ENCODE data around the gene DNAJB1. TPM values are rescaled to one million over a fixed set of nuclear protein-coding genes. Genes with fewer than 3 reads are reported as not detected.

DNAJB1 gene
- total and polyA plus RNA-seq, 2 of the 13 experiments (the other 11 are each of a cell fraction or from before 2014, with no cell fraction given): 87.5 to 97.3 TPM

DNA sequence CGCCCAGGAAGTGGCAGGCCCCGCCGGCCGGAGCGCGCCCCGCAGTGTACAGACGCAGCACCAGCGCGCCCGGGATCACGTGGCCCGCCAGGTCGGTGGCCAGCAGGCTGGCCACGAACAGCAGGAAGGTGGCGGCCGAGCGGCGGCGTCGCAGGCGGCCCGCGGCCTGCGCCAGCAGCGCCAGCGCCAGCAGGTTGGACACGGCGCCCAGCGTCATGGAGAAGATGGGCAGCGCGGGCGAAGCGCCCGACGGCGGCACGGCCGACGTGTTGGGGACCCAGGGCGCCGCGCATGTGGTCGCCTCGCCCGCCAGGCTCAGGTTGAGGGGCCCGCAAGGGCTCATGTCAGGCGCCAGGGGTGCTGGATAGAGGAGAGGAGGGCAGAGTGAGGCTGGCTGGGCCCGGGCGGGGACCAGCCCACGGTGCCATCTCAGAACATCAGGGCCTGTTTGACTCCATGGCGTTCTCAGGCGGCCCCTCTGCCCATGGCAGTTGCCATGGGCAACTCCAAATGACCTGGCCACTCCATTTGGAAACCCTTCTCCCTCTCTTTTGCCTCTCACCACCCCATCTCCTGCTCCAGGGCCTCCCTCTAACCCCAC, 44.1 kb downstream of the DNAJB1 start (continued):
- TF ChIP-seq POLR2AphosphoS2 (IDR thresholded peaks at IDR 0.05; ENCODE audit: low read depth, low read length) (no peak), ZNF891 (CRISPR knock-in tag; IDR thresholded peaks at IDR 0.05) (no peak)

DNA sequence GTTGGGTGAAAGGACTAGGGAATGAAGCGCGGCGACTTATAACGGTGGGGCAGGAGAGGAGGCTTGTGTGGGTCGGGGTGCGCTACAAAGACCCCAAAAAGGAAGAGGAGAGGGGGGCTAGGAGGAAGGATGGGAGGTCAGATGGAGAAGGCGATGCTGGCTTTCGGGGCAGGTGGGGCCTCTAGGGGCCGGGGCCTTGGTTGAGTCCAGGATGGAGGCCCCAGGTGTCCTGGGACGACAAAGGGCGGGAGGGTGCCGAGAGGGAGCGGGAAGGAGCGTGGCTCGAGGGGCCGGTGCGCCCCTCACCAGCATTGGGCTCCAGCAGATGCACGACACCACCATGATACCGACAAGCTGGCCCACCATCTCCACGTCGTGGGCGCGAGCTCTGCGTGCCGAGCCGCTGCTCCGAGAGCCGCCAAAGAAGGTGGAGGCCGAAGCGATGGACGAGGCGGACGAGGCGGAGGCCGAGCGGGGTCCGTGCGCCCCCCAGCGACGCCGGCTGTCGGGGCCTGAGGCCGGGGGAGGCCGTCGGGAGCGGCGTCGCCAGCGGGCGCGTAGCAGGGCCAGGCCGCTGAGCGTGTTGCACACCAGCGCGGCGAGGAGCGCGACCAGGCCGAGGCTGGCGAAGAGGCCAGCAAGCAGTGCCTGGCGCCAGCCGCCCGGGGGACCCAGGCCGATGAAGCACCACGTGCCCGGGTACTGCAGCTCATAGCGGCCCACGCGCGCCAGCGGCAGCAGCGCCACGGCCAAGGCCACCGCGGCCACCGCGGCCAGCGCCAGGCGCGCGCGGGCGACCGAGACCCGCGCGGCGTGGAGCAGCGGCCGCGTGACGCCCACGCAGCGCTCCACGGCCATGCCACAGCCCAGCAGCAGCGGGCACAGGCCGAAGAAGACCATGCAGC, 44.9 kb downstream of the DNAJB1 start:
- no peaks in the 10 kb centered on the region for H3K79me2 ChIP-seq (ENCODE audit: insufficient read depth, low read length)
- H3K27me3 ChIP-seq (ENCODE audit: control insufficient read depth in 1 of 2, insufficient read depth in 2 of 2, low read length in 2 of 2): no peaks in the 10 kb centered on the region; a peak in 1 of 5 replicates
- H3K9ac ChIP-seq (ENCODE audit: insufficient read depth, low read depth, low read length): no peak overlapping the region
- no peaks in the 10 kb centered on the region for H3K9me3 ChIP-seq (ENCODE audit: low read length)
- ATAC-seq (no peak), DNase-seq (ENCODE audit: low spot score) (no peak), FAIRE-seq (no peak)
- H3K27ac ChIP-seq (ENCODE audit: extremely low read length, insufficient read depth, low read length): no peak overlapping the region
- H2AFZ ChIP-seq (ENCODE audit: low read length): no peak overlapping the region
- in situ Hi-C loops (cut with HindIII; ENCODE audit: extremely low pct_ligation_motif_present, low pct_unique_long_range_greater_than_20kb) (no loop called here), intact Hi-C loops (cut with micrococcal nuclease; ENCODE audit: unreplicated experiment) (no loop called here)
- BruUV-seq (replicated peaks): no TSS peak
- H4K20me1 ChIP-seq (ENCODE audit: insufficient read depth, low read length): no peaks in the 10 kb centered on the region
- TF ChIP-seq FOXA3 (CRISPR knock-in tag; IDR thresholded peaks at IDR 0.05) (no peak), TAF15 (IDR thresholded peaks at IDR 0.05; ENCODE audit: low read depth, low read length, poor library complexity, severe bottlenecking) (no peak), FOXK2 (IDR thresholded peaks at IDR 0.05) (no peak), GATA4 (IDR thresholded peaks at IDR 0.05; ENCODE audit: borderline replicate concordance, low read depth) (no peak), ATF7-NPFF (CRISPR knock-in tag; IDR thresholded peaks at IDR 0.05; ENCODE audit: low read depth) (no peak), MTA3 (CRISPR knock-in tag; IDR thresholded peaks at IDR 0.05) (no peak), ZNF792 (CRISPR knock-in tag; IDR thresholded peaks at IDR 0.05) (no peak), SMAD9 (CRISPR knock-in tag; IDR thresholded peaks at IDR 0.05) (no peak), NCOA2 (CRISPR knock-in tag; IDR thresholded peaks at IDR 0.05) (no peak), GZF1 (CRISPR knock-in tag; IDR thresholded peaks at IDR 0.05) (no peak), ZNF180 (CRISPR knock-in tag; IDR thresholded peaks at IDR 0.05; ENCODE audit: borderline replicate concordance, low read depth) (no peak)
- peaks cover 1 to 2% of the 10 kb centered on the region in 2 experiments; a peak in 3 of 5 replicates for H3K36me3 ChIP-seq (replicated peaks in 1 of 2; ENCODE audit: control insufficient read depth in 1 of 2, insufficient read depth in 2 of 2, low read length in 2 of 2)
- ChIA-PET CTCF (ENCODE audit: low intra/inter-chr PET ratio, low total read pairs) (no interaction called here), POLR2A (interaction anchor here (1.0 kb wide), 1 partner anchor 45 kb away, joined by 3 read pairs; the partner anchor contains the start of gene DNAJB1)
- no peak overlapping the region for H3K4me3 ChIP-seq (replicated peaks in 1 of 3; ENCODE audit: insufficient read depth in 1 of 3, low read depth in 2 of 3, low read length in 3 of 3)
- H3K4me2 ChIP-seq (ENCODE audit: low read depth, low read length): no peak overlapping the region
- H3K4me1 ChIP-seq (ENCODE audit: insufficient read depth, low read length): peaks cover 20% of the 10 kb centered on the region
- 92% methylated on average over 64 of the region's 97 CpGs for WGBS (ENCODE audit: low lambda C conversion rate)
